NCI-H748 (cell line): ENCODE measurements around the gene ELF5.

ENCODE experiments used
- DNase-seq: peaks from one replicate; lab custom pipeline; 2025; ENCODE audit not compliant: unreplicated experiment; lab: John Stamatoyannopoulos, UW

Gene ELF5

GRCh38 chr11:34523053-34523452, 9.5 kb upstream of the ELF5 start:
- DNase-seq: no peak

GRCh38 chr11:34522188-34522587, 8.6 kb upstream of the ELF5 start:
- DNase-seq: no peak

GRCh38 chr11:34521265-34521664, 7.7 kb upstream of the ELF5 start:
- no peak for DNase-seq

GRCh38 chr11:34519595-34520235, 6.1 kb upstream of the ELF5 start:
- no peak for DNase-seq

GRCh38 chr11:34516247-34517040, 2.9 kb upstream of the ELF5 start:
- no peak for DNase-seq

GRCh38 chr11:34514597-34514996, 1.0 kb upstream of the ELF5 start:
- no peak for DNase-seq

GRCh38 chr11:34512840-34513681, 533 bp downstream of the ELF5 start:
- peak; percentile 66 for DNase-seq

GRCh38 chr11:34510673-34511072, 2.9 kb downstream of the ELF5 start:
- no peak for DNase-seq

GRCh38 chr11:34510218-34510617, 3.4 kb downstream of the ELF5 start:
- no peak for DNase-seq

- no peak for DNase-seq
Observed at GRCh38 chr11:34509336-34509876, 4.2 kb downstream of the ELF5 start.

GRCh38 chr11:34508524-34508923, 5.1 kb downstream of the ELF5 start:
- peak; percentile 11 for DNase-seq

- DNase-seq: no peak
Observed at GRCh38 chr11:34507610-34508009, 6.0 kb downstream of the ELF5 start.

GRCh38 chr11:34507156-34507555, 6.4 kb downstream of the ELF5 start:
- no peak for DNase-seq

- no peak for DNase-seq
Observed at GRCh38 chr11:34505874-34506273, 7.7 kb downstream of the ELF5 start.

GRCh38 chr11:34502949-34503348, 10.6 kb downstream of the ELF5 start:
- DNase-seq: no peak

GRCh38 chr11:34501949-34502348, 11.6 kb downstream of the ELF5 start:
- no peak for DNase-seq

- no peak for DNase-seq
Observed at GRCh38 chr11:34501500-34501899, 12.1 kb downstream of the ELF5 start.

GRCh38 chr11:34499719-34500500, 13.7 kb downstream of the ELF5 start:
- no peak for DNase-seq

- DNase-seq: no peak
Observed at GRCh38 chr11:34495724-34496377, 17.7 kb downstream of the ELF5 start.

GRCh38 chr11:34495239-34495723, 18.3 kb downstream of the ELF5 start:
- DNase-seq: no peak
